ENCODE data around the gene LEMD1. TPM values are rescaled to one million over a fixed set of nuclear protein-coding genes. Genes with fewer than 3 reads are reported as not detected.
"Not testable (repeated sequence)": the region's sequence is repeated elsewhere in the genome, so short reads cannot be mapped to it uniquely, and the experiment has no call there.

Gene LEMD1
- total and polyA plus RNA-seq, 2 experiments from 2014 or later: not detected

- no peak overlapping the region for H3K4me3 ChIP-seq
- H3K27ac ChIP-seq: no peak overlapping the region
- H3K9me3 ChIP-seq (ENCODE audit: low read depth): no peaks in the 10 kb centered on the region
- H3K27me3 ChIP-seq: no peaks in the 10 kb centered on the region
- DNase-seq (ENCODE audit: low read depth in 1 of 2, low spot score in 1 of 2): peak in 1 of 2 donors; percentile 69
- no peak for TF ChIP-seq CTCF (IDR thresholded peaks at IDR 0.05; ENCODE audit: low read depth, low read length)
- peaks cover 6% of the 10 kb centered on the region for H3K4me1 ChIP-seq (ENCODE audit: low read depth)
- H3K36me3 ChIP-seq: no peaks in the 10 kb centered on the region
Measured at GRCh38 chr1:205365945-205366463, 55.9 kb downstream of the LEMD1 start.

GRCh38 chr1:205365086-205365485, 56.8 kb downstream of the LEMD1 start:
- H3K9me3 ChIP-seq (ENCODE audit: low read depth); H3K27ac ChIP-seq; H3K4me1 ChIP-seq (ENCODE audit: low read depth); H3K27me3 ChIP-seq; H3K36me3 ChIP-seq; H3K4me3 ChIP-seq; DNase-seq (ENCODE audit: low read depth in 1 of 2, low spot score in 1 of 2): not testable (repeated sequence)

- H3K4me3 ChIP-seq: no peak overlapping the region
- no peak for DNase-seq (ENCODE audit: low read depth in 1 of 2, low spot score in 1 of 2)
- peaks cover 3% of the 10 kb centered on the region for H3K4me1 ChIP-seq (ENCODE audit: low read depth)
- no peak for TF ChIP-seq CTCF (IDR thresholded peaks at IDR 0.05; ENCODE audit: low read depth, low read length)
- no peaks in the 10 kb centered on the region for H3K27me3 ChIP-seq
- H3K9me3 ChIP-seq (ENCODE audit: low read depth): no peaks in the 10 kb centered on the region
- H3K36me3 ChIP-seq: no peaks in the 10 kb centered on the region
- H3K27ac ChIP-seq: no peak overlapping the region
Measured at GRCh38 chr1:205360891-205361290, 61.0 kb downstream of the LEMD1 start.

GRCh38 chr1:205359771-205360565, 61.9 kb downstream of the LEMD1 start:
- no peak for TF ChIP-seq CTCF (IDR thresholded peaks at IDR 0.05; ENCODE audit: low read depth, low read length)
- no peak for DNase-seq (ENCODE audit: low read depth in 1 of 2, low spot score in 1 of 2)
- Histone ChIP-seq H3K4me1 (ENCODE audit: low read depth) (no peaks in the 10 kb centered on the region), H3K4me3 (no peak overlapping the region), H3K27ac (no peak overlapping the region), H3K36me3 (no peaks in the 10 kb centered on the region), H3K27me3 (no peaks in the 10 kb centered on the region), H3K9me3 (ENCODE audit: low read depth) (no peaks in the 10 kb centered on the region)

GRCh38 chr1:205358579-205358978, 63.3 kb downstream of the LEMD1 start:
- no peak for DNase-seq (ENCODE audit: low read depth in 1 of 2, low spot score in 1 of 2)
- H3K4me3 ChIP-seq: no peak overlapping the region
- no peaks in the 10 kb centered on the region for H3K27me3 ChIP-seq
- no peaks in the 10 kb centered on the region for H3K36me3 ChIP-seq
- no peaks in the 10 kb centered on the region for H3K9me3 ChIP-seq (ENCODE audit: low read depth)
- TF ChIP-seq CTCF (IDR thresholded peaks at IDR 0.05; ENCODE audit: low read depth, low read length): no peak
- no peak overlapping the region for H3K27ac ChIP-seq
- no peaks in the 10 kb centered on the region for H3K4me1 ChIP-seq (ENCODE audit: low read depth)

GRCh38 chr1:205357567-205357966, 64.3 kb downstream of the LEMD1 start:
- H3K36me3 ChIP-seq: no peaks in the 10 kb centered on the region
- H3K4me1 ChIP-seq (ENCODE audit: low read depth): no peaks in the 10 kb centered on the region
- DNase-seq (ENCODE audit: low read depth in 1 of 2, low spot score in 1 of 2): no peak
- no peaks in the 10 kb centered on the region for H3K27me3 ChIP-seq
- no peak overlapping the region for H3K27ac ChIP-seq
- no peak for TF ChIP-seq CTCF (IDR thresholded peaks at IDR 0.05; ENCODE audit: low read depth, low read length)
- no peak overlapping the region for H3K4me3 ChIP-seq
- no peaks in the 10 kb centered on the region for H3K9me3 ChIP-seq (ENCODE audit: low read depth)

All from cardiac muscle cell (in vitro differentiated cells and primary cell).